SK-N-SH (cell line): ENCODE data around the gene TACR2. TPM values are rescaled to one million over a fixed set of nuclear protein-coding genes. Genes with fewer than 3 reads are reported as not detected.

Source experiments
- CTCF ChIA-PET: fragments of 300-600, 350-600 bp; formaldehyde crosslinking; extraction: SDS; loops from one replicate; lab custom pipeline; 2021; lab: Yijun Ruan, JAX
- POLR2A ChIA-PET: fragments of 350-600 bp; sonication (Branson Sonifier 250); formaldehyde crosslinking; extraction: SDS; loops from one replicate; lab custom pipeline; 2020; ENCODE audit warnings: antibody characterized with exemption, inconsistent platforms; lab: Yijun Ruan, JAX
- DNase-seq: peaks from one replicate; pipeline ENCODE4 v3.0.0; 2012
- H2AFZ ChIP-seq: fragments of 200-600 bp; sonication (generic); 2 replicates; pipeline ENCODE4 v1.8.1; 2016; ENCODE audit warnings: antibody characterized with exemption, mild to moderate bottlenecking, low read depth
- H3F3A ChIP-seq: fragments of 200-600 bp; sonication (generic); replicated peaks from 2 replicates; pipeline ENCODE3; 2016; ENCODE audit warnings: antibody characterized with exemption, mild to moderate bottlenecking; ENCODE audit not compliant: insufficient read depth
- H3K27ac ChIP-seq, 2 experiments: fragments of 200-500 bp in 1 of 2; fragments of 200-600 bp in 1 of 2; sonication (Bioruptor generic) in 1 of 2; sonication (generic), shearing (Covaris generic) in 1 of 2; 2 replicates each; pipeline versions ENCODE4 v1.5.1 to v1.6.1; 2014 to 2016; ENCODE audit warnings: low read depth in 2 of 2, inconsistent platforms in 1 of 2, low read length in 1 of 2, mild to moderate bottlenecking in 1 of 2, mixed read lengths in 1 of 2
- H3K27me3 ChIP-seq: fragments of 200-600 bp; sonication (generic), shearing (Covaris generic); 2 replicates; pipeline ENCODE4 v1.6.1; 2016; ENCODE audit warnings: mixed run types; ENCODE audit not compliant: insufficient read depth
- H3K36me3 ChIP-seq, 2 experiments: fragments of 200-500 bp in 1 of 2; fragments of 200-600 bp in 1 of 2; sonication (Bioruptor generic) in 1 of 2; sonication (generic) in 1 of 2; replicated peaks in 1 of 2; 2 replicates each; pipeline versions ENCODE3 to v1.5.1; 2014 to 2016; ENCODE audit warnings: low read length in 1 of 2, mild to moderate bottlenecking in 1 of 2; ENCODE audit not compliant: insufficient read depth in 2 of 2, control insufficient read depth in 1 of 2
- H3K4me1 ChIP-seq, 2 experiments: fragments of 200-500 bp in 1 of 2; fragments of 200-600 bp in 1 of 2; sonication (Bioruptor generic) in 1 of 2; sonication (generic), shearing (Covaris generic) in 1 of 2; 2 replicates each; pipeline versions ENCODE4 v1.5.1 to v1.6.1; 2014 to 2016; ENCODE audit warnings: low read depth in 1 of 2, low read length in 1 of 2, mixed run types in 1 of 2; ENCODE audit not compliant: insufficient read depth in 2 of 2, control insufficient read depth in 1 of 2
- H3K4me2 ChIP-seq: fragments of 200-600 bp; sonication (generic), shearing (Covaris generic); 2 replicates; pipeline ENCODE4 v1.6.1; 2017; ENCODE audit warnings: mixed run types
- H3K4me3 ChIP-seq, 2 experiments: fragments of 200-500 bp in 1 of 2; fragments of 200-600 bp in 1 of 2; sonication (Bioruptor generic) in 1 of 2; sonication (generic), shearing (Covaris generic) in 1 of 2; 2 replicates each; pipeline versions ENCODE4 v1.5.1 to v1.8.1; 2014 to 2016; ENCODE audit warnings: low read depth in 2 of 2, inconsistent platforms in 1 of 2, low read length in 1 of 2, mild to moderate bottlenecking in 1 of 2, mixed read lengths in 1 of 2, moderate library complexity in 1 of 2
- H3K79me2 ChIP-seq: fragments of 200-600 bp; sonication (generic); 2 replicates; pipeline ENCODE4 v1.8.1; 2017; ENCODE audit warnings: mild to moderate bottlenecking; ENCODE audit not compliant: insufficient read depth
- H3K9ac ChIP-seq: fragments of 200-600 bp; sonication (generic); 2 replicates; pipeline ENCODE4 v1.6.1; 2017; ENCODE audit warnings: mixed run types
- H3K9me2 ChIP-seq: fragments of 200-600 bp; sonication (generic); 2 replicates; pipeline ENCODE4 v1.6.1; 2017; ENCODE audit warnings: mixed run types
- H3K9me3 ChIP-seq: fragments of 200-600 bp; sonication (generic); 2 replicates; pipeline ENCODE4 v1.6.1; 2017; ENCODE audit warnings: mixed run types, mild to moderate bottlenecking, moderate library complexity
- H4K20me1 ChIP-seq: fragments of 200-600 bp; sonication (generic); 2 replicates; pipeline ENCODE4 v1.6.1; 2017; ENCODE audit warnings: mild to moderate bottlenecking, mixed run types; ENCODE audit not compliant: insufficient read depth
- FOXM1 ChIP-seq: IDR thresholded peaks from 2 replicates; pipeline ENCODE4 v1.4.0; 2012; ENCODE audit warnings: low read depth, mild to moderate bottlenecking
- GATA2 ChIP-seq: sonication (generic); formaldehyde crosslinking; IDR thresholded peaks from 2 replicates; pipeline ENCODE4 v1.5.0; 2020; ENCODE audit warnings: mild to moderate bottlenecking, missing genetic modification reagents
- MEF2A ChIP-seq: IDR thresholded peaks from 2 replicates; pipeline ENCODE4 v1.4.0; 2012; ENCODE audit warnings: low read depth, borderline replicate concordance
- MXI1 ChIP-seq: IDR thresholded peaks from 2 replicates; pipeline ENCODE4 v1.6.1; 2012; ENCODE audit warnings: mild to moderate bottlenecking, low read depth, low read length, improper control_type of control experiment
- SMC3 ChIP-seq: IDR thresholded peaks from 2 replicates; pipeline ENCODE4 v1.6.1; 2012; ENCODE audit warnings: low read depth, low read length, improper control_type of control experiment
- TCF12 ChIP-seq: IDR thresholded peaks from 2 replicates; pipeline ENCODE4 v1.4.0; 2012
- WGBS: methylation state at CpG from one replicate; pipeline ENCODE4 v1.1.6; 2017; ENCODE audit warnings: low lambda C conversion rate; 5-methylcytosine and 5-hydroxymethylcytosine counted together
- polyA plus RNA-seq, 3 experiments: library from polyadenylated mRNA; depleted of rRNA; stranded (reverse); fragments of >200 nt; gene quantifications; 2 replicates each; pipeline ENCODE4 v1.2.3, GENCODE V29; 2012
- TF ChIP-seq, protein P1 (sequence below): IDR thresholded peaks from 2 replicates; pipeline ENCODE4 v1.6.1; 2012; ENCODE audit warnings: mild to moderate bottlenecking, low read depth, low read length, moderate library complexity
- TF ChIP-seq, protein P2 (sequence below): fragments of 200-600 bp; sonication (generic); IDR thresholded peaks from 2 replicates; pipeline ENCODE4 v1.6.1; 2017; ENCODE audit warnings: antibody characterized with exemption, mild to moderate bottlenecking, moderate library complexity
- TF ChIP-seq, protein P3 (sequence below): IDR thresholded peaks from 2 replicates; pipeline ENCODE4; 2012
- TF ChIP-seq, protein P4 (sequence below): fragments of 150-350 bp; IDR thresholded peaks from 2 replicates; pipeline ENCODE4 v1.6.1; 2016; ENCODE audit warnings: mild to moderate bottlenecking, low read depth, low read length

TACR2 gene
- polyA plus RNA-seq (2012; rRNA removed), result 0.02 and 0.05 TPM in 2 replicates
- 0.03 TPM in 1 of 2 replicates, not detected in the other for polyA plus RNA-seq (2012; cell fraction: cytosol; rRNA removed)
- not detected in 2 replicates for polyA plus RNA-seq (2012; cell fraction: nucleus; rRNA removed)

DNA sequence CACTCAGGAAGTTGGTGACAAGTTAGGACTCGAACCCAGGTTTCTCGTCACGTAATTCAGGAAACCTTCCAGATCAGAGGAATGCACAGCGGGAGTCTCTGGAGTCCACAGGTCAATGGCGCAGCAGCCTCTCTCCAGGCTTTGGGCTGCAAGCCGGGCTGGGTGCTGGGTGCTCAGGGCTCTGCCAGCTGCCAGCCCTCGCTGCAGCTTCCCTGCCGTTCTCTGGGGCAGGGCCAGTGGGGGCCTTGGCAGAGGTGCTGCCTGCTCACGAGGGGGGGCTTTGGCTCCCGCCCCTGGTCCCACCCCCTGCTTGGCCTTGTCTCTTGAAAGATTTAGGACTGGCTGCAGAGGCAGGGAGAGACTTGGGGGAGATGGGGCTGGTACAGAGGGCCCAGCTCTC, at the start of gene TACR2:
Gene TACR2 (minus strand): TSS at position 224 of the 400 bp plus-strand sequence. CDS start 595 bp downstream, outside the sequence.
- Histone ChIP-seq H4K20me1 (no peaks in the 10 kb centered on the region), H3K9me2 (no peaks in the 10 kb centered on the region), H3K79me2 (no peaks in the 10 kb centered on the region), H3K36me3 (no peaks in the 10 kb centered on the region), H3K9ac (no peak within 1 kb of the TSS), H3K27ac (no peak within 1 kb of the TSS), H3K4me3 (no peak within 1 kb of the TSS), H3K4me1 (peaks cover 0 to 3% of the 10 kb centered on the region in 2 experiments; a peak in 1 of 4 replicates), H3K9me3 (no peaks in the 10 kb centered on the region), H3K27me3 (no peaks in the 10 kb centered on the region; the same call in 1 of the 2 replicates), H3K4me2 (no peak within 1 kb of the TSS), H3F3A (no peaks in the 10 kb centered on the region), H2AFZ (no peak within 1 kb of the TSS)
- 69% methylated on average over 3 of the region's 10 CpGs for WGBS
- TF ChIP-seq, protein P1, sequence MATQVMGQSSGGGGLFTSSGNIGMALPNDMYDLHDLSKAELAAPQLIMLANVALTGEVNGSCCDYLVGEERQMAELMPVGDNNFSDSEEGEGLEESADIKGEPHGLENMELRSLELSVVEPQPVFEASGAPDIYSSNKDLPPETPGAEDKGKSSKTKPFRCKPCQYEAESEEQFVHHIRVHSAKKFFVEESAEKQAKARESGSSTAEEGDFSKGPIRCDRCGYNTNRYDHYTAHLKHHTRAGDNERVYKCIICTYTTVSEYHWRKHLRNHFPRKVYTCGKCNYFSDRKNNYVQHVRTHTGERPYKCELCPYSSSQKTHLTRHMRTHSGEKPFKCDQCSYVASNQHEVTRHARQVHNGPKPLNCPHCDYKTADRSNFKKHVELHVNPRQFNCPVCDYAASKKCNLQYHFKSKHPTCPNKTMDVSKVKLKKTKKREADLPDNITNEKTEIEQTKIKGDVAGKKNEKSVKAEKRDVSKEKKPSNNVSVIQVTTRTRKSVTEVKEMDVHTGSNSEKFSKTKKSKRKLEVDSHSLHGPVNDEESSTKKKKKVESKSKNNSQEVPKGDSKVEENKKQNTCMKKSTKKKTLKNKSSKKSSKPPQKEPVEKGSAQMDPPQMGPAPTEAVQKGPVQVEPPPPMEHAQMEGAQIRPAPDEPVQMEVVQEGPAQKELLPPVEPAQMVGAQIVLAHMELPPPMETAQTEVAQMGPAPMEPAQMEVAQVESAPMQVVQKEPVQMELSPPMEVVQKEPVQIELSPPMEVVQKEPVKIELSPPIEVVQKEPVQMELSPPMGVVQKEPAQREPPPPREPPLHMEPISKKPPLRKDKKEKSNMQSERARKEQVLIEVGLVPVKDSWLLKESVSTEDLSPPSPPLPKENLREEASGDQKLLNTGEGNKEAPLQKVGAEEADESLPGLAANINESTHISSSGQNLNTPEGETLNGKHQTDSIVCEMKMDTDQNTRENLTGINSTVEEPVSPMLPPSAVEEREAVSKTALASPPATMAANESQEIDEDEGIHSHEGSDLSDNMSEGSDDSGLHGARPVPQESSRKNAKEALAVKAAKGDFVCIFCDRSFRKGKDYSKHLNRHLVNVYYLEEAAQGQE, result no peak
- no peak for TF ChIP-seq FOXM1
- TF ChIP-seq, protein P2, sequence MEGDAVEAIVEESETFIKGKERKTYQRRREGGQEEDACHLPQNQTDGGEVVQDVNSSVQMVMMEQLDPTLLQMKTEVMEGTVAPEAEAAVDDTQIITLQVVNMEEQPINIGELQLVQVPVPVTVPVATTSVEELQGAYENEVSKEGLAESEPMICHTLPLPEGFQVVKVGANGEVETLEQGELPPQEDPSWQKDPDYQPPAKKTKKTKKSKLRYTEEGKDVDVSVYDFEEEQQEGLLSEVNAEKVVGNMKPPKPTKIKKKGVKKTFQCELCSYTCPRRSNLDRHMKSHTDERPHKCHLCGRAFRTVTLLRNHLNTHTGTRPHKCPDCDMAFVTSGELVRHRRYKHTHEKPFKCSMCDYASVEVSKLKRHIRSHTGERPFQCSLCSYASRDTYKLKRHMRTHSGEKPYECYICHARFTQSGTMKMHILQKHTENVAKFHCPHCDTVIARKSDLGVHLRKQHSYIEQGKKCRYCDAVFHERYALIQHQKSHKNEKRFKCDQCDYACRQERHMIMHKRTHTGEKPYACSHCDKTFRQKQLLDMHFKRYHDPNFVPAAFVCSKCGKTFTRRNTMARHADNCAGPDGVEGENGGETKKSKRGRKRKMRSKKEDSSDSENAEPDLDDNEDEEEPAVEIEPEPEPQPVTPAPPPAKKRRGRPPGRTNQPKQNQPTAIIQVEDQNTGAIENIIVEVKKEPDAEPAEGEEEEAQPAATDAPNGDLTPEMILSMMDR, result no peak
- TF ChIP-seq MEF2A, result no peak
- no peak for TF ChIP-seq SMC3
- TF ChIP-seq, protein P3, sequence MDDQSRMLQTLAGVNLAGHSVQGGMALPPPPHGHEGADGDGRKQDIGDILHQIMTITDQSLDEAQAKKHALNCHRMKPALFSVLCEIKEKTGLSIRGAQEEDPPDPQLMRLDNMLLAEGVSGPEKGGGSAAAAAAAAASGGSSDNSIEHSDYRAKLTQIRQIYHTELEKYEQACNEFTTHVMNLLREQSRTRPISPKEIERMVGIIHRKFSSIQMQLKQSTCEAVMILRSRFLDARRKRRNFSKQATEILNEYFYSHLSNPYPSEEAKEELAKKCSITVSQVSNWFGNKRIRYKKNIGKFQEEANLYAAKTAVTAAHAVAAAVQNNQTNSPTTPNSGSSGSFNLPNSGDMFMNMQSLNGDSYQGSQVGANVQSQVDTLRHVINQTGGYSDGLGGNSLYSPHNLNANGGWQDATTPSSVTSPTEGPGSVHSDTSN, result no peak
- TF ChIP-seq, protein P4, sequence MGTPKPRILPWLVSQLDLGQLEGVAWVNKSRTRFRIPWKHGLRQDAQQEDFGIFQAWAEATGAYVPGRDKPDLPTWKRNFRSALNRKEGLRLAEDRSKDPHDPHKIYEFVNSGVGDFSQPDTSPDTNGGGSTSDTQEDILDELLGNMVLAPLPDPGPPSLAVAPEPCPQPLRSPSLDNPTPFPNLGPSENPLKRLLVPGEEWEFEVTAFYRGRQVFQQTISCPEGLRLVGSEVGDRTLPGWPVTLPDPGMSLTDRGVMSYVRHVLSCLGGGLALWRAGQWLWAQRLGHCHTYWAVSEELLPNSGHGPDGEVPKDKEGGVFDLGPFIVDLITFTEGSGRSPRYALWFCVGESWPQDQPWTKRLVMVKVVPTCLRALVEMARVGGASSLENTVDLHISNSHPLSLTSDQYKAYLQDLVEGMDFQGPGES, result no peak
- TF ChIP-seq GATA2 (CRISPR knock-in tag), result no peak
- no peak for TF ChIP-seq MXI1
- TF ChIP-seq TCF12, result no peak
- no peak for DNase-seq
- CTCF ChIA-PET, result interaction anchor here (2.2 to 4.6 kb wide), 2 partner anchors 9 to 33 kb away, joined by 6 to 16 read pairs; no protein-coding TSS in a partner anchor
- POLR2A ChIA-PET, result no interaction called here
